GM10266 (cell line): ENCODE measurements around the gene NPW.

Experiments
- DNase-seq: peaks from one replicate; pipeline ENCODE4 v3.0.0; 2012; ENCODE audit errors: extremely low spot score
- CTCF ChIP-seq: IDR thresholded peaks from 2 replicates; pipeline ENCODE4 v1.5.1; 2012; ENCODE audit warnings: mild to moderate bottlenecking, low read depth; ENCODE audit not compliant: control insufficient read depth, insufficient read depth; ENCODE audit errors: missing control alignments

NPW gene

DNA sequence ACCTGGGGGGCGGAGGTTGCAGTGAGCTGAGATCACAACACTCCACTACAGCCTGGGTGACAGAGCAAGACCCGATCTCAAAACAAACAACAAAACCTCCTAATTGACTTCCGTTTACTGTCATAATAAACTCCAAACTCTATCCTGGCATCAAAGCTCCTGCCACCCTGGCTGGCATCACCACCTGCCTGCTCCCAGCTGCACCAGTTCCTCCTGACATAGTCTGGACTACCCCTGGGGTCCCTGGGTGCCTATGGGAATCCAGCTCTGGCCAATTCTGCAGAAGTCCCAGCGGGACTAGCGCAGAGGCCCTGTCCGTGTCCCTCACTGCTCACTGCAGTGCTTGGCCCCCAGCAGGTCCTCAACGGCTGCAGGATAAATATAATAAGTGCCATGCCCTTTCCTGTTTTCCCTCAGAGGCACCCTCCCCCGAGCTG, 27.3 kb downstream of the NPW start:
- no peak for DNase-seq
- no peak for TF ChIP-seq CTCF

DNA sequence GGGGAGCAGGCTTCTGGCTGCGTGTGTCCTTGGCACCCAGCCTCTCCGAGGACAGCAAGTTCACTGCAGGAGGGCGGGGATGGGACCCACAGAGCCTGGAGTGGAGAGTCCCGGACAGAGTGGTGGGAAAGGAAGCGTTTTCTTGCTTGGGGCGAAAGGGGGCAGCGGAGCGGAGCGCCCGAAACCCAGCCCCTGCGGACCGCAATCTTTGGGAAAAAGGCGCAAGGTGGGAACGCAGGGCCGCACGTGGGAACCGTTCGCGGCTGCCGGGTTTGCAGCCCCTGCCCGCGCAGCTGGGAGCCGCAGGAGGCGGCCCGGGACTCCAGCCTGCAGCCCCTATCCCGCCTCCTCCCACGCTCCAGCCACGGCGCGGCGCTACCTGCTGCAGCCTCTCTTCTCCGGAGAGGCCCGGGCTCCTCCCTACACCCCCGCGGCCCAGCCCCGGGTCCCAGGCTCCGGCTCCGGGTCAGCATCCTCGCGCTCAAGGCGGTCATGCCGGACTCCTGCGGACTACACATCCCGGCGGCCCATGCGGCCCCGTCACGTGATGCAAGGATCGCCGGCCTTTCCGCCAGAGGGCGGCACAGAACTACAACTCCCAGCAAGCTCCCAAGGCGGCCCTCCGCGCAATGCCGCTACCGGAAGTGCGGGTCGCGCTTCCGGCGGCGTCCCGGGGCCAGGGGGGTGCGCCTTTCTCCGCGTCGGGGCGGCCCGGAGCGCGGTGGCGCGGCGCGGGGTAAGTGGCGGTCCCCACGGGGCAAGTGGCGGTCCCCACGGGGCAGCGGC, 27.9 kb downstream of the NPW start, which contains the start of the genes NTHL1 and TSC2:
Gene NTHL1 (minus strand): TSS at position 505 of the 786 bp plus-strand sequence. CDS start 11 bp downstream, at position 494.
Gene TSC2 (plus strand): TSS at position 656 of the 786 bp plus-strand sequence. CDS start 631 bp downstream, outside the sequence.
- TF ChIP-seq CTCF: peak; percentile 24
- peak; percentile 99 for DNase-seq

- no peak for TF ChIP-seq CTCF
- DNase-seq: no peak
Measured at GRCh38 chr16:2048116-2048543, 28.5 kb downstream of the NPW start.

GRCh38 chr16:2053211-2053610, 33.6 kb downstream of the NPW start:
- no peak for TF ChIP-seq CTCF
- no peak for DNase-seq

- no peak for TF ChIP-seq CTCF
- DNase-seq: no peak
Measured at GRCh38 chr16:2053897-2054296, 34.3 kb downstream of the NPW start.

- DNase-seq: no peak
Measured at GRCh38 chr16:2054543-2055245, 35.1 kb downstream of the NPW start.

More at GRCh38 chr16:2054543-2055245, 35.1 kb downstream of the NPW start:
- TF ChIP-seq CTCF: no peak
